NCI-H1436 treated with DMSO at 0.1 percent for 48 hours (cell line): ENCODE data around the gene LEMD2.
"Not testable (repeated sequence)": the region's sequence is repeated elsewhere in the genome, so short reads cannot be mapped to it uniquely, and the experiment has no call there.

Experiments used
- DNase-seq: peaks from one replicate; lab custom pipeline; 2025; lab: John Stamatoyannopoulos, UW

Gene LEMD2

GRCh38 chr6:33788694-33789549 is at the start of gene LEMD2:
LEMD2 (minus strand) TSS chr6:33789130; CDS start chr6:33789116, 14 bp downstream.
- no peak for DNase-seq

- no peak for DNase-seq
Observed at GRCh38 chr6:33837971-33838665, 49.2 kb upstream of the LEMD2 start.

GRCh38 chr6:33836806-33837469 is 48.0 kb upstream of the LEMD2 start:
- DNase-seq: no peak

GRCh38 chr6:33834401-33835392 is 45.8 kb upstream of the LEMD2 start:
- no peak for DNase-seq

- DNase-seq: no peak
Observed at GRCh38 chr6:33833599-33833998, 44.7 kb upstream of the LEMD2 start.

- not testable (repeated sequence) for DNase-seq
Observed at GRCh38 chr6:33832831-33833230, 43.9 kb upstream of the LEMD2 start.

- DNase-seq: not testable (repeated sequence)
Observed at GRCh38 chr6:33831725-33832124, 42.8 kb upstream of the LEMD2 start.

GRCh38 chr6:33830635-33831240 is 41.8 kb upstream of the LEMD2 start:
- DNase-seq: no peak

- DNase-seq: no peak
Observed at GRCh38 chr6:33828764-33829731, 40.1 kb upstream of the LEMD2 start.

GRCh38 chr6:33828452-33828763 is 39.5 kb upstream of the LEMD2 start:
- no peak for DNase-seq

GRCh38 chr6:33827546-33828451 is 38.9 kb upstream of the LEMD2 start:
- DNase-seq: no peak

GRCh38 chr6:33826537-33826936 is 37.6 kb upstream of the LEMD2 start:
- DNase-seq: no peak

GRCh38 chr6:33824461-33825154 is 35.7 kb upstream of the LEMD2 start:
- no peak for DNase-seq

GRCh38 chr6:33823806-33824205 is 34.9 kb upstream of the LEMD2 start:
- DNase-seq: no peak

- peak; percentile 29 for DNase-seq
Observed at GRCh38 chr6:33822575-33823395, 33.9 kb upstream of the LEMD2 start.

- no peak for DNase-seq
Observed at GRCh38 chr6:33820784-33821520, 32.0 kb upstream of the LEMD2 start.

- DNase-seq: no peak
Observed at GRCh38 chr6:33820243-33820642, 31.3 kb upstream of the LEMD2 start.
